GM23338 (cell line): Measurements from ENCODE around the gene SLCO3A1. TPM values are rescaled to one million over a fixed set of nuclear protein-coding genes. Genes with fewer than 3 reads are reported as not detected.

Experiments used
- ATAC-seq: fragments of 200-7000 bp; cut with Tn5 transposase; 3 replicates; pipeline ENCODE4 v1.9.1; 2020
- DNase-seq: peaks from one replicate; pipeline ENCODE4 v3.0.0-alpha.2; 2015; ENCODE audit warnings: low spot score
- H2AFZ ChIP-seq: fragments of 200-600 bp; sonication (generic); 2 replicates; pipeline ENCODE4 v1.8.0; 2016; ENCODE audit warnings: antibody characterized with exemption, mild to moderate bottlenecking, moderate library complexity
- H3F3A ChIP-seq: fragments of 200-600 bp; sonication (generic); replicated peaks from 2 replicates; pipeline ENCODE4 v1.8.0; 2017; ENCODE audit warnings: antibody characterized with exemption, mixed run types, low read depth
- H3K27ac ChIP-seq: fragments of 200-600 bp; sonication (generic); 2 replicates; pipeline ENCODE4 v1.6.1; 2016; ENCODE audit warnings: low read depth
- H3K27me3 ChIP-seq: fragments of 200-600 bp; sonication (generic); 2 replicates; pipeline ENCODE4 v1.8.0; 2016; ENCODE audit warnings: mild to moderate bottlenecking, mixed run types, moderate library complexity; ENCODE audit not compliant: insufficient read depth
- H3K36me3 ChIP-seq: fragments of 200-600 bp; sonication (generic); 2 replicates; pipeline ENCODE4 v1.8.0; 2016; ENCODE audit warnings: mild to moderate bottlenecking; ENCODE audit not compliant: insufficient read depth
- H3K4me1 ChIP-seq: fragments of 200-600 bp; sonication (generic); 2 replicates; pipeline ENCODE4 v1.8.0; 2016; ENCODE audit warnings: mild to moderate bottlenecking, moderate library complexity; ENCODE audit not compliant: insufficient read depth
- H3K4me2 ChIP-seq: fragments of 200-600 bp; sonication (generic); 2 replicates; pipeline ENCODE4 v1.7.1; 2017; ENCODE audit warnings: mixed run types
- H3K4me3 ChIP-seq: fragments of 200-600 bp; sonication (generic); 2 replicates; pipeline ENCODE4 v1.6.1; 2016; ENCODE audit warnings: mixed run types
- H3K79me2 ChIP-seq: fragments of 200-600 bp; sonication (generic); replicated peaks from 2 replicates; pipeline ENCODE4 v1.8.0; 2017; ENCODE audit warnings: mild to moderate bottlenecking; ENCODE audit not compliant: insufficient read depth
- H3K9me2 ChIP-seq: fragments of 200-600 bp; sonication (generic); 2 replicates; pipeline ENCODE4 v1.8.0; 2017; ENCODE audit not compliant: insufficient read depth
- H4K20me1 ChIP-seq: fragments of 200-600 bp; sonication (generic); replicated peaks from 2 replicates; pipeline ENCODE4 v1.8.0; 2017; ENCODE audit warnings: mild to moderate bottlenecking; ENCODE audit not compliant: insufficient read depth
- H3K27ac Mint-ChIP-seq: 2 replicates; pipeline ENCODE4 v1.8.0; 2020; ENCODE audit warnings: inconsistent platforms, mild to moderate bottlenecking, moderate library complexity, mixed read lengths
- H3K27me3 Mint-ChIP-seq: 3 replicates; pipeline ENCODE4 v1.8.0; 2022; ENCODE audit warnings: low read depth, mild to moderate bottlenecking, moderate library complexity, mixed read lengths, inconsistent platforms; ENCODE audit not compliant: insufficient read depth, poor library complexity
- H3K36me3 Mint-ChIP-seq: 3 replicates; pipeline ENCODE4 v1.8.0; 2021; ENCODE audit warnings: low read depth, mild to moderate bottlenecking, inconsistent platforms, moderate library complexity, mixed read lengths
- H3K4me1 Mint-ChIP-seq: 3 replicates; pipeline ENCODE4 v1.8.0; 2020; ENCODE audit warnings: mild to moderate bottlenecking, inconsistent platforms, mixed read lengths
- H3K4me3 Mint-ChIP-seq: 3 replicates; pipeline ENCODE4 v1.8.0; 2021; ENCODE audit warnings: moderate library complexity, mild to moderate bottlenecking, inconsistent platforms, mixed read lengths
- H3K9me3 Mint-ChIP-seq: 3 replicates; pipeline ENCODE4 v1.8.0; 2020; ENCODE audit warnings: moderate library complexity, mild to moderate bottlenecking, inconsistent platforms, mixed read lengths
- CREB1 ChIP-seq: fragments of 250-450 bp; sonication (Bioruptor Pico); IDR thresholded peaks from 2 replicates; pipeline ENCODE4 v1.5.0; 2020; ENCODE audit warnings: low read depth, mild to moderate bottlenecking, moderate library complexity
- CTCF ChIP-seq, 2 experiments: fragments of 200-600 bp in 1 of 2; sonication (generic) in 1 of 2; conservative IDR thresholded peaks; 2 replicates each; pipeline versions ENCODE4 v1.5.1 to v1.6.1; 2016 to 2017; ENCODE audit warnings: antibody characterized with exemption in 2 of 2, low read depth in 2 of 2, mild to moderate bottlenecking in 2 of 2, moderate library complexity in 1 of 2
- ETS1 ChIP-seq: IDR thresholded peaks from 2 replicates; pipeline ENCODE4 v1.6.1; 2016; ENCODE audit warnings: antibody characterized with exemption
- EZH2 ChIP-seq: fragments of 200-600 bp; sonication (generic); IDR thresholded peaks from one replicate; pipeline ENCODE4 v1.8.0; 2017; ENCODE audit warnings: antibody characterized with exemption, mild to moderate bottlenecking, low read depth; ENCODE audit not compliant: unreplicated experiment
- EZH2phosphoT487 ChIP-seq: fragments of 200-600 bp; sonication (generic); IDR thresholded peaks from one replicate; pipeline ENCODE4 v1.8.1; 2018; ENCODE audit warnings: antibody characterized with exemption; ENCODE audit not compliant: unreplicated experiment
- JUNB ChIP-seq: IDR thresholded peaks from one replicate; pipeline ENCODE4 v1.6.1; 2016; ENCODE audit warnings: antibody characterized with exemption; ENCODE audit not compliant: unreplicated experiment
- NANOG ChIP-seq: IDR thresholded peaks from 2 replicates; pipeline ENCODE4 v1.6.1; 2016; ENCODE audit warnings: antibody characterized with exemption, borderline replicate concordance
- POLR2AphosphoS5 ChIP-seq: IDR thresholded peaks from 2 replicates; pipeline ENCODE4 v1.6.1; 2016; ENCODE audit warnings: antibody characterized with exemption, low read depth
- REST ChIP-seq: IDR thresholded peaks from one replicate; pipeline ENCODE4 v1.6.1; 2018; ENCODE audit warnings: antibody characterized with exemption; ENCODE audit not compliant: unreplicated experiment
- STAT1 ChIP-seq: IDR thresholded peaks from one replicate; pipeline ENCODE4 v1.6.1; 2016; ENCODE audit warnings: antibody characterized with exemption; ENCODE audit not compliant: unreplicated experiment
- ZNF114 ChIP-seq: fragments of 250-450 bp; sonication (Bioruptor Pico); IDR thresholded peaks from 2 replicates; pipeline ENCODE4 v1.5.0; 2020; ENCODE audit warnings: mild to moderate bottlenecking, moderate library complexity
- ZNF331 ChIP-seq: fragments of 250-450 bp; sonication (Bioruptor Pico); IDR thresholded peaks from 2 replicates; pipeline ENCODE4 v1.5.0; 2020; ENCODE audit warnings: low read depth, mild to moderate bottlenecking, moderate library complexity
- ZNF462 ChIP-seq: fragments of 250-450 bp; sonication (Bioruptor Pico); IDR thresholded peaks from 2 replicates; pipeline ENCODE4 v1.5.0; 2020; ENCODE audit warnings: mild to moderate bottlenecking, moderate library complexity
- polyA plus RNA-seq: library from polyadenylated mRNA; unstranded; fragments of >200 nt; fragmentation: Nextera tagmentation; extraction: Ambion mirVana; gene quantifications from 2 replicates; pipeline ENCODE4 v1.2.1, GENCODE V29; 2016
- total RNA-seq: library from RNA; depleted of rRNA; stranded (reverse); fragments of >200 nt; shearing (Covaris generic); gene quantifications from 2 replicates; pipeline ENCODE4 v1.2.3, GENCODE V29; 2014

Gene SLCO3A1
- total and polyA plus RNA-seq, 2 experiments from 2014 or later = 7.3 to 9.4 TPM

- H3K4me1 ChIP-seq = 0 out of 2 replicates have a peak, but pooled peaks cover under 1% of the 10 kb centered on the region
- H3K36me3 Mint-ChIP-seq = no peaks in the 10 kb centered on the region
- ATAC-seq = no peak
- no peak overlapping the region for H3K27ac ChIP-seq
- H2AFZ ChIP-seq = no peak overlapping the region
- no peak for DNase-seq
- H3K4me1 Mint-ChIP-seq = peaks cover under 1% of the 10 kb centered on the region; the same call in 1 of the 3 replicates
- H3K36me3 ChIP-seq = no peaks in the 10 kb centered on the region
- H3K27me3 Mint-ChIP-seq = peaks cover 5% of the 10 kb centered on the region
- H3K4me3 Mint-ChIP-seq = no peak overlapping the region
- no peaks in the 10 kb centered on the region for H4K20me1 ChIP-seq
- no peak overlapping the region for H3K27ac Mint-ChIP-seq
- H3K27me3 ChIP-seq = no peaks in the 10 kb centered on the region
- H3K79me2 ChIP-seq = no peaks in the 10 kb centered on the region
- TF ChIP-seq EZH2phosphoT487 (no peak), ZNF462 (CRISPR knock-in tag) (no peak), EZH2 (no peak), ZNF331 (CRISPR knock-in tag) (no peak), POLR2AphosphoS5 (no peak), NANOG (no peak), REST (no peak), CREB1 (CRISPR knock-in tag) (no peak), STAT1 (no peak), CTCF (conservative IDR thresholded peaks at IDR 0.05; ENCODE audit: low read depth in 2 of 2) (no peak), ETS1 (no peak), JUNB (no peak), ZNF114 (no peak)
- H3K9me3 Mint-ChIP-seq = no peaks in the 10 kb centered on the region; the same call in 2 of the 3 replicates
- no peak overlapping the region for H3K4me3 ChIP-seq
- no peak overlapping the region for H3K4me2 ChIP-seq
- no peaks in the 10 kb centered on the region for H3F3A ChIP-seq
- no peaks in the 10 kb centered on the region for H3K9me2 ChIP-seq
Observed at GRCh38 chr15:91845720-91846119, 7.8 kb upstream of the SLCO3A1 start.
